ENCODE measurements around the gene DYRK2.

DNA sequence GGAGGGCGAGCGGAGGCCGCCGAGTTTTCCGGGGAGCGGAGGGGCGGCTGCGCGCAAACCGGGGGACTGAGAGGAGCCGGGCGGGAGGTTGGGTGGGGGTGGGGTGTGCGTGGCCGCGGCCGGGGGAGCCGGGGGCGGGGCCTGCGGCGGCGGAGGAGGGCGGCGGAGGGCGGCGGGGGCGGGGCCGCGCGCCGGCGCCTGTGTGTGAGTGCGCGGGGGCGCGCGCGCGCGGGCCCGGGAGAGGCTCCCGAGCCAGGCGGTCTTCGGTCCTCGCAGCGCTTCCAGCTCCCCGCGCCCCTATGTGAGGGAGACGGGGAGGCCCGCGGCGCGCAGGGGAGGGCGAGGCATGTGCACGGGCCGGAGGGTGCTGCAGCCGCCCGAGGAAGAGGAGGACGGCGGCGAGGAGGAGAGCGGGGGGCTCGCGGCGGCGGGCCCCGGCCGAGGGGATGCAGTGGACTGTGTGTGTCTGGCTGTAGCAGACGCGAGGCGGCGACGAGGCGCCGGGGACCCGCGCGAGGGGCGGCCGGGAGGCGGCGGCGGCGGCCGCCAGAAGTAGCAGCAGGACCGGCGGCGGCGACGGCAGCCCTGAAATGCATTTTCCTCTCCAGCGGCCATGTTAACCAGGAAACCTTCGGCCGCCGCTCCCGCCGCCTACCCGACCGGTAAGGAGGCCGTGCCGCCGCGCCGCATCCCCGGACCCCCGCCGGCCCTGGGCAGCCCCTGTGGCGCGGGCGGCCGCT, at the start of gene DYRK2:
- TF ChIP-seq, protein P1, sequence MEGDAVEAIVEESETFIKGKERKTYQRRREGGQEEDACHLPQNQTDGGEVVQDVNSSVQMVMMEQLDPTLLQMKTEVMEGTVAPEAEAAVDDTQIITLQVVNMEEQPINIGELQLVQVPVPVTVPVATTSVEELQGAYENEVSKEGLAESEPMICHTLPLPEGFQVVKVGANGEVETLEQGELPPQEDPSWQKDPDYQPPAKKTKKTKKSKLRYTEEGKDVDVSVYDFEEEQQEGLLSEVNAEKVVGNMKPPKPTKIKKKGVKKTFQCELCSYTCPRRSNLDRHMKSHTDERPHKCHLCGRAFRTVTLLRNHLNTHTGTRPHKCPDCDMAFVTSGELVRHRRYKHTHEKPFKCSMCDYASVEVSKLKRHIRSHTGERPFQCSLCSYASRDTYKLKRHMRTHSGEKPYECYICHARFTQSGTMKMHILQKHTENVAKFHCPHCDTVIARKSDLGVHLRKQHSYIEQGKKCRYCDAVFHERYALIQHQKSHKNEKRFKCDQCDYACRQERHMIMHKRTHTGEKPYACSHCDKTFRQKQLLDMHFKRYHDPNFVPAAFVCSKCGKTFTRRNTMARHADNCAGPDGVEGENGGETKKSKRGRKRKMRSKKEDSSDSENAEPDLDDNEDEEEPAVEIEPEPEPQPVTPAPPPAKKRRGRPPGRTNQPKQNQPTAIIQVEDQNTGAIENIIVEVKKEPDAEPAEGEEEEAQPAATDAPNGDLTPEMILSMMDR (IDR thresholded peaks at IDR 0.05), result no peak
- no peak for TF ChIP-seq POLR2A (IDR thresholded peaks at IDR 0.05)
- TF ChIP-seq POLR2AphosphoS5 (IDR thresholded peaks at IDR 0.05), result peak; percentile 46 to 71 (median 68)

Data from breast epithelium (tissue), 3 donors.